Measurements from ENCODE around the gene CHIC1.

DNA sequence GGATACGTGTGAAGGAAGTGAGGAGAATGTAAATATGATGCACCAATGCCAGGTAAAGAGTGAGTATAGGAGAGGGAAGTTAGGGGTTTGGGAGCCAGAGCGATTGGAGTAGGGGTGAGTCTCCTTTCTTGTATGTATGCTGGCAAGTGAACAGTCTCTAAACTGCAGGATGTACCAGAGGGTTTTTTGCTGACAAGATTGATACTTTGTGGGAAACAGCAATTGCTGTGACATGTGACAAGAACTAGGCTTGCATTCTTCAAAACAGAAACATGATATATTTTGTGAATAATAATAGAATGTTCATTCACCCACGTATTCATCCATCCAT, 706 bp downstream of the CHIC1 start:
- TF ChIP-seq CTCF (optimal IDR thresholded peaks at IDR 0.05 in 1 of 3, IDR thresholded peaks at IDR 0.05 in 1 of 3, conservative IDR thresholded peaks at IDR 0.05 in 1 of 3; ENCODE audit: extremely low read depth in 1 of 3, insufficient read depth in 2 of 3, low read length in 3 of 3) (no peak), EZH2 (IDR thresholded peaks at IDR 0.05; ENCODE audit: low read length) (no peak)
